Mesenchymal stem cell (in vitro differentiated cells and primary cell): ENCODE results near the gene PCMT1.
"Not testable (repeated sequence)": the region's sequence is repeated elsewhere in the genome, so short reads cannot be mapped to it uniquely, and the experiment has no call there.

ENCODE experiments used
- DNase-seq: peaks from one replicate; pipeline ENCODE4 v3.0.0-alpha.2; 2013
- H2AFZ ChIP-seq: one replicate; pipeline ENCODE4 v1.6.1; 2013; ENCODE audit warnings: low read depth, mild to moderate bottlenecking, control low read depth, inconsistent platforms, low read length, moderate library complexity
- H2AK5ac ChIP-seq: 2 replicates; pipeline ENCODE4 v1.6.1; 2013; ENCODE audit warnings: low read length, moderate library complexity, mild to moderate bottlenecking, inconsistent platforms; ENCODE audit not compliant: severe bottlenecking
- H2BK120ac ChIP-seq: one replicate; pipeline ENCODE4 v1.6.1; 2013; ENCODE audit warnings: low read depth, mild to moderate bottlenecking, inconsistent platforms, low read length, moderate library complexity
- H2BK12ac ChIP-seq, 2 experiments: one replicate each; pipeline ENCODE4 v1.6.1; 2013; ENCODE audit warnings: inconsistent platforms in 2 of 2, low read length in 2 of 2, mild to moderate bottlenecking in 2 of 2, moderate library complexity in 2 of 2, control low read depth in 1 of 2
- H2BK15ac ChIP-seq: one replicate; pipeline ENCODE4 v1.6.1; 2013; ENCODE audit warnings: mild to moderate bottlenecking, low read depth, inconsistent platforms; ENCODE audit not compliant: poor library complexity, severe bottlenecking
- H2BK5ac ChIP-seq: 2 replicates; pipeline ENCODE4 v1.6.1; 2013; ENCODE audit warnings: low read depth, mild to moderate bottlenecking, low read length, control low read depth, inconsistent platforms; ENCODE audit not compliant: poor library complexity, severe bottlenecking
- H3K14ac ChIP-seq, 2 experiments: one replicate each; pipeline ENCODE4 v1.6.1; 2013; ENCODE audit warnings: inconsistent platforms in 2 of 2, low read length in 2 of 2, control low read depth in 1 of 2, mild to moderate bottlenecking in 1 of 2, moderate library complexity in 1 of 2
- H3K18ac ChIP-seq, 2 experiments: one replicate each; pipeline ENCODE4 v1.6.1; 2013; ENCODE audit warnings: inconsistent platforms in 2 of 2, low read length in 2 of 2, control low read depth in 1 of 2, low read depth in 1 of 2, mild to moderate bottlenecking in 1 of 2
- H3K23ac ChIP-seq, 2 experiments: one replicate each; pipeline ENCODE4 v1.6.1; 2013; ENCODE audit warnings: inconsistent platforms in 2 of 2, low read length in 2 of 2, mild to moderate bottlenecking in 2 of 2, moderate library complexity in 2 of 2, control low read depth in 1 of 2
- H3K27ac ChIP-seq: 2 replicates; pipeline ENCODE4 v1.5.1; 2013; ENCODE audit warnings: mild to moderate bottlenecking, moderate library complexity, low read length, control low read depth, inconsistent platforms; ENCODE audit not compliant: poor library complexity, severe bottlenecking
- H3K27me3 ChIP-seq, 2 experiments: 2 replicates each; pipeline versions ENCODE4 v1.6.1 to v1.7.0; 2013; ENCODE audit warnings: low read length in 2 of 2, mild to moderate bottlenecking in 2 of 2, moderate library complexity in 2 of 2, control low read depth in 1 of 2, inconsistent platforms in 1 of 2; ENCODE audit not compliant: control insufficient read depth in 1 of 2, insufficient read depth in 1 of 2
- H3K36me3 ChIP-seq, 2 experiments: 2 replicates each; pipeline versions ENCODE4 v1.6.1 to v1.7.0; 2013; ENCODE audit warnings: low read length in 2 of 2, control low read depth in 1 of 2, inconsistent platforms in 1 of 2, low read depth in 1 of 2, mild to moderate bottlenecking in 1 of 2; ENCODE audit not compliant: insufficient read depth in 2 of 2, control insufficient read depth in 1 of 2
- H3K4ac ChIP-seq, 2 experiments: one replicate each; pipeline ENCODE4 v1.6.1; 2013; ENCODE audit warnings: inconsistent platforms in 2 of 2, low read length in 2 of 2, mild to moderate bottlenecking in 2 of 2, moderate library complexity in 2 of 2, control low read depth in 1 of 2, low read depth in 1 of 2
- H3K4me1 ChIP-seq: 2 replicates; pipeline ENCODE4 v1.6.1; 2013; ENCODE audit warnings: low read depth, low read length, control low read depth; ENCODE audit not compliant: control insufficient read depth, insufficient read depth
- H3K4me2 ChIP-seq: 2 replicates; pipeline ENCODE4 v1.6.1; 2013; ENCODE audit warnings: low read length, mild to moderate bottlenecking, inconsistent platforms; ENCODE audit not compliant: poor library complexity, severe bottlenecking
- H3K4me3 ChIP-seq, 2 experiments: 2 replicates each; pipeline versions ENCODE4 v1.5.1 to v1.7.0; 2013; ENCODE audit warnings: low read length in 2 of 2, mild to moderate bottlenecking in 2 of 2, control low read depth in 1 of 2, low read depth in 1 of 2; ENCODE audit not compliant: insufficient read depth in 1 of 2
- H3K79me1 ChIP-seq: replicated peaks from 2 replicates; pipeline ENCODE4 v1.6.1; 2013; ENCODE audit warnings: mild to moderate bottlenecking, control low read depth, low read length, inconsistent platforms; ENCODE audit not compliant: poor library complexity, severe bottlenecking
- H3K9ac ChIP-seq: 2 replicates; pipeline ENCODE4 v1.7.0; 2013; ENCODE audit warnings: mild to moderate bottlenecking, low read length, moderate library complexity
- H3K9me3 ChIP-seq: 2 replicates; pipeline ENCODE4 v1.7.0; 2013; ENCODE audit warnings: mild to moderate bottlenecking, low read length; ENCODE audit not compliant: control insufficient read depth
- H4K8ac ChIP-seq: one replicate; pipeline ENCODE4 v1.6.1; 2013; ENCODE audit warnings: inconsistent platforms, mild to moderate bottlenecking, low read length, moderate library complexity
- H4K91ac ChIP-seq: one replicate; pipeline ENCODE4 v1.6.1; 2013; ENCODE audit warnings: mild to moderate bottlenecking, low read length, inconsistent platforms
- WGBS: methylation state at CpG from one replicate; pipeline ENCODE4 v1.1.7; 2013; ENCODE audit warnings: mixed read lengths; 5-methylcytosine and 5-hydroxymethylcytosine counted together

Gene PCMT1

DNA sequence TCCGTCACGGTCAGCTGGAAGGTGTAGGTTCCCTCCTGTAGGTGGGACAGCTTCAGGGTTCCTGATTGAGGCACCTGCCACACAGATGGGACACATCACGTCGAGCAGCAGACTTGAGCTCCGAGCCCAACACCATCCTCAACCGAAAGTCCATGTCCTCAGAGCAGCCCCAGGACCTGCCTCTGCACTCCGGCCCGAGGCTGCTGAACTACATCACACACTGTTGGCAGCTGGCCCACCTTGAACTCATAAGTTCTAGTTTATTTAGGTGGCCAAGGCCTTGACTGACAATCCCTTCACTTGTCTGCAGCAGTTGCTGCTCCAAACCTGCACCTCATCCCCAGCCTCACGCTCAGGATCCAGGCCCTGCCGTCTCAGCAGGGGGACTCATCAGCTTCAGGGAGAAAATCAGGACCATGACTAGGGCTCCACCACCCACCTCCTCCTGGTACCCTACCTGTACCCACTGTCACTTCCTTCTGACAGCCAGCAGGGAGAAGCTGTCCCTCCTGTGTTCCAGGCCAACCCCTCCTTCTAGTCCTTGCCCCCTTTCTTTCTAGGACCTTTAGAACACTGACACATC, 93.6 kb downstream of the PCMT1 start:
- H2AFZ ChIP-seq: no peak overlapping the region
- WGBS: 94% methylated on average over 10 of the region's 10 CpGs
- no peak overlapping the region for H3K9ac ChIP-seq
- H2BK5ac ChIP-seq: no peak overlapping the region
- no peak overlapping the region for H2BK12ac ChIP-seq
- peak overlapping the region; percentile 15 for H4K91ac ChIP-seq
- H3K79me1 ChIP-seq: peaks cover 4% of the 10 kb centered on the region
- no peak overlapping the region for H2AK5ac ChIP-seq
- H3K9me3 ChIP-seq: no peaks in the 10 kb centered on the region
- no peak overlapping the region for H3K4me2 ChIP-seq
- no peak overlapping the region for H3K14ac ChIP-seq
- no peaks in the 10 kb centered on the region for H3K27me3 ChIP-seq
- H3K4me3 ChIP-seq: no peak overlapping the region
- H3K27ac ChIP-seq: no peak overlapping the region
- no peak overlapping the region for H2BK120ac ChIP-seq
- no peak for DNase-seq
- H3K4ac ChIP-seq: no peak overlapping the region
- peaks cover 24% of the 10 kb centered on the region for H3K4me1 ChIP-seq
- H3K18ac ChIP-seq: no peak overlapping the region
- H3K23ac ChIP-seq: no peak overlapping the region
- H4K8ac ChIP-seq: no peak overlapping the region
- H2BK15ac ChIP-seq: no peak overlapping the region
- H3K36me3 ChIP-seq: peaks cover 4 to 14% of the 10 kb centered on the region in 2 experiments

DNA sequence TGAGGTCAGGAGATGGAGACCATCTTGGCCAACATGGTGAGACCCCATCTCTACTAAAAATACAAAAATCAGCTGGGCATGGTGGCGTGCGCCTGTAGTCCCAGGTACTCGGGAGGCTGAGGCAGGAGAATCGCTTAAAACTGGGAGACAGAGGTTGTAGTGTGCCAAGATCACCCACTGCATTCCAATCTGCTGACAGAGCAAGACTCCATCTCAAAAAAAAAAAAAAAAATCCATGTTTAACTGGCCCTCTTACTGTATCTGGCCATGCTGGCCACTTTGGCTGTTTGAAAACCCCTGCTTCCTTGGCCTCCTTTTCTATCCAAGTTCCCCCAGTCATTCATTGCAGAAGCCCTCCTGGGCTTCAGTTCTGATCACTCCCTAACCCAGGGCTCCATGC, 94.5 kb downstream of the PCMT1 start:
- H3K14ac ChIP-seq, H2BK15ac ChIP-seq, H2AK5ac ChIP-seq, H3K9ac ChIP-seq, H3K79me1 ChIP-seq, H2AFZ ChIP-seq, H2BK120ac ChIP-seq, H3K4ac ChIP-seq, H3K9me3 ChIP-seq, H3K27ac ChIP-seq, H2BK12ac ChIP-seq, H4K91ac ChIP-seq, H3K4me2 ChIP-seq, H3K23ac ChIP-seq, H2BK5ac ChIP-seq, H3K27me3 ChIP-seq, H4K8ac ChIP-seq, H3K4me3 ChIP-seq: not testable (repeated sequence)
- peak; percentile 34 for DNase-seq
- Histone ChIP-seq H3K36me3 (peaks cover 4 to 11% of the 10 kb centered on the region in 2 experiments), H3K4me1 (peaks cover 24% of the 10 kb centered on the region), H3K18ac (peak overlapping the region in 1 of 2 experiments; percentile 63)
- WGBS: 80% methylated on average over 4 of the region's 4 CpGs

DNA sequence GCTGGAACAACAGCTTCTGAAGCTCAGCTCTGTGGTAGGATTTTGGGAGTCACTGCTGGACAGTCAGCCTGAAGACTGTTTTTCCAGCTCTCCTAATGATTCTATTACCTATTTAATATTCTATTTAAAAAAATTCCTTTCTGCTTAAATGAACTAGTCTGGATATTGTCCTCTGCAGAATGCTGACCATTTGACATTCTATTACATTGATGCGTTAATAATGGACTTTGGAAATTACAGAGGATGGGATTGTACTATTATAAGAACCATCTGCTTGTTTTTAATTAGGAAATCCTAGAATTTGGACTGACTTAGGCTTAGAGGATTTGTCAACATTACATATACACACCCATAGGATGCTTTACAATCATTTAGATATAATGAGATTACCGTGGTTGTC, 94.9 kb downstream of the PCMT1 start:
- no peak overlapping the region for H3K27ac ChIP-seq
- no peak overlapping the region for H2BK120ac ChIP-seq
- H3K18ac ChIP-seq: peak overlapping the region in 1 of 2 experiments; percentile 63
- no peak overlapping the region for H3K4me2 ChIP-seq
- no peak overlapping the region for H2AK5ac ChIP-seq
- no peak overlapping the region for H3K14ac ChIP-seq
- no peak overlapping the region for H3K4me3 ChIP-seq
- H2BK5ac ChIP-seq: no peak overlapping the region
- no peak for DNase-seq
- peaks cover 4% of the 10 kb centered on the region for H3K79me1 ChIP-seq
- H2BK12ac ChIP-seq: no peak overlapping the region
- H3K36me3 ChIP-seq: peaks cover 4 to 11% of the 10 kb centered on the region in 2 experiments
- no peaks in the 10 kb centered on the region for H3K9me3 ChIP-seq
- no peak overlapping the region for H3K23ac ChIP-seq
- H3K9ac ChIP-seq: no peak overlapping the region
- H3K4ac ChIP-seq: no peak overlapping the region
- H4K8ac ChIP-seq: no peak overlapping the region
- H3K27me3 ChIP-seq: no peaks in the 10 kb centered on the region
- 93% methylated on average over 2 of the region's 2 CpGs for WGBS
- no peak overlapping the region for H2AFZ ChIP-seq
- H2BK15ac ChIP-seq: no peak overlapping the region
- peaks cover 24% of the 10 kb centered on the region for H3K4me1 ChIP-seq
- no peak overlapping the region for H4K91ac ChIP-seq

DNA sequence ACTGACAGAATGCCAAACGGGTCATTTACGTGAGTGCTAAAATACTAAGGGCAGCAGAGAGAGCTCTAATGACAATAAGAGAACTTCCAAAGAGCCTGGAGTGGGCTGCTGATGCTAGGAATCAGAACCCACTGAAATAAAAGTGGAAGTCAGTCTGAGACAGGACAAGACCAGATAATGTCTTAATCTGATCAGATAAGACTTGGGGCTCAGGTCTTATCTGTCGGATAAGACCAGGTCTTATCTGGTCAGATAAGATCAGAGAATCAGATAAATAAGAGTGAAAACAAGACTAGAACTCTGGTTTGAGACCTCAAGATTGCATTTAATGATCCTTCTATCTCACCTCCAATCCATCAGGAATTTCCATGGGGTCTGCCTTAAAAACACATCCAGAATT, 96.0 kb downstream of the PCMT1 start:
- H3K14ac ChIP-seq: no peak overlapping the region

More for the DNA sequence above, 96.0 kb downstream of the PCMT1 start:
- Histone ChIP-seq H3K4me3 (no peak overlapping the region), H3K4me2 (no peak overlapping the region), H3K18ac (peak overlapping the region in 1 of 2 experiments; percentile 73), H3K4me1 (peaks cover 23% of the 10 kb centered on the region), H3K27ac (no peak overlapping the region), H2BK12ac (peak overlapping the region; percentile 40), H2AFZ (no peak overlapping the region), H3K9me3 (no peaks in the 10 kb centered on the region), H3K27me3 (no peaks in the 10 kb centered on the region), H3K4ac (peak overlapping the region in 1 of 2 experiments; percentile 21), H4K91ac (peak overlapping the region; percentile 14), H2BK5ac (no peak overlapping the region), H3K36me3 (peaks cover 4 to 11% of the 10 kb centered on the region in 2 experiments), H3K23ac (no peak overlapping the region), H2BK15ac (no peak overlapping the region), H3K9ac (no peak overlapping the region), H2BK120ac (no peak overlapping the region), H4K8ac (no peak overlapping the region), H2AK5ac (peak overlapping the region; percentile 20), H3K79me1 (peaks cover 4% of the 10 kb centered on the region)
- no peak for DNase-seq
- 72% methylated on average over 3 of the region's 3 CpGs for WGBS
